Mesothelial cell of epicardium (in vitro differentiated cells): ENCODE results near the gene CD93. TPM values are rescaled to one million over a fixed set of nuclear protein-coding genes. Genes with fewer than 3 reads are reported as not detected.

Experiments
- DNase-seq, 2 experiments: peaks; one replicate each; pipeline ENCODE4 v3.0.0; 2021; ENCODE audit warnings: low spot score in 2 of 2; ENCODE audit not compliant: unreplicated experiment in 2 of 2
- H3K27ac Mint-ChIP-seq: 2 replicates; pipeline ENCODE4 v1.8.0; 2021; ENCODE audit warnings: mixed read lengths
- H3K27me3 Mint-ChIP-seq: 2 replicates; pipeline ENCODE4 v1.8.0; 2021; ENCODE audit warnings: low read depth, mixed read lengths
- H3K36me3 Mint-ChIP-seq: 2 replicates; pipeline ENCODE4 v1.8.0; 2021; ENCODE audit warnings: mixed read lengths
- H3K4me1 Mint-ChIP-seq: 2 replicates; pipeline ENCODE4 v1.8.0; 2021; ENCODE audit warnings: mixed read lengths
- H3K4me3 Mint-ChIP-seq: 2 replicates; pipeline ENCODE4 v1.8.0; 2021; ENCODE audit warnings: mild to moderate bottlenecking, moderate library complexity, mixed read lengths
- H3K9me3 Mint-ChIP-seq: 2 replicates; pipeline ENCODE4 v1.8.0; 2021; ENCODE audit warnings: mixed read lengths
- CTCF ChIP-seq: fragments of 200-600 bp; sonication (generic); IDR thresholded peaks from one replicate; pipeline ENCODE4 v1.5.0; 2021; ENCODE audit warnings: antibody characterized with exemption; ENCODE audit not compliant: unreplicated experiment
- total RNA-seq: library from RNA; stranded (reverse); gene quantifications from 3 replicates; pipeline ENCODE4 v1.2.1, GENCODE V29; 2021

The CD93 gene
- 0.07 to 0.09 TPM (median 0.09 TPM) in 3 replicates for total RNA-seq

GRCh38 chr20:23086056-23086566 lies at the start of gene CD93:
TSS of gene CD93 (minus strand) at chr20:23086324. CDS start at chr20:23086192, 132 bp downstream.
- Mint-ChIP-seq H3K27me3 (peaks cover 11% of the 10 kb centered on the region), H3K36me3 (no peaks in the 10 kb centered on the region), H3K4me3 (no peak within 1 kb of the TSS), H3K9me3 (no peaks in the 10 kb centered on the region), H3K27ac (no peak within 1 kb of the TSS), H3K4me1 (peaks cover 11% of the 10 kb centered on the region)
- TF ChIP-seq CTCF: no peak
- no peak for DNase-seq

- Mint-ChIP-seq H3K4me1 (peaks cover 6% of the 10 kb centered on the region), H3K27me3 (no peaks in the 10 kb centered on the region), H3K4me3 (no peak overlapping the region), H3K36me3 (no peaks in the 10 kb centered on the region), H3K9me3 (peaks cover 3% of the 10 kb centered on the region), H3K27ac (no peak overlapping the region)
- no peak for DNase-seq
- no peak for TF ChIP-seq CTCF
Measured at GRCh38 chr20:23133560-23133998, 47.5 kb upstream of the CD93 start.

GRCh38 chr20:23132930-23133559 lies 46.9 kb upstream of the CD93 start:
- H3K36me3 Mint-ChIP-seq: no peaks in the 10 kb centered on the region
- no peak for TF ChIP-seq CTCF
- no peak overlapping the region for H3K27ac Mint-ChIP-seq
- H3K9me3 Mint-ChIP-seq: peaks cover 3% of the 10 kb centered on the region
- no peaks in the 10 kb centered on the region for H3K27me3 Mint-ChIP-seq
- H3K4me3 Mint-ChIP-seq: no peak overlapping the region
- DNase-seq: no peak
- peaks cover 6% of the 10 kb centered on the region for H3K4me1 Mint-ChIP-seq

- Mint-ChIP-seq H3K9me3 (peaks cover 3% of the 10 kb centered on the region), H3K4me1 (peaks cover 6% of the 10 kb centered on the region), H3K27ac (no peak overlapping the region), H3K27me3 (no peaks in the 10 kb centered on the region), H3K36me3 (no peaks in the 10 kb centered on the region), H3K4me3 (no peak overlapping the region)
- DNase-seq: no peak
- no peak for TF ChIP-seq CTCF
Measured at GRCh38 chr20:23132293-23132929, 46.3 kb upstream of the CD93 start.

GRCh38 chr20:23131766-23132165 lies 45.6 kb upstream of the CD93 start:
- Mint-ChIP-seq H3K27ac (no peak overlapping the region), H3K4me3 (no peak overlapping the region), H3K36me3 (no peaks in the 10 kb centered on the region), H3K27me3 (no peaks in the 10 kb centered on the region), H3K9me3 (peaks cover 3% of the 10 kb centered on the region), H3K4me1 (peaks cover 9% of the 10 kb centered on the region)
- no peak for DNase-seq
- no peak for TF ChIP-seq CTCF
